Natural killer cell (primary cell): ENCODE data around the gene CSRP3. TPM values are rescaled to one million over a fixed set of nuclear protein-coding genes. Genes with fewer than 3 reads are reported as not detected.

Experiments
- ATAC-seq, 3 donors: fragments of 150-1000 bp in 2 of 3; fragments of 200-7000 bp in 1 of 3; cut with Tn5 transposase; 1 replicate in 1 of 3; 2 replicates in 2 of 3; pipeline ENCODE4 v1.10.0; 2021; ENCODE audit warnings: mild to moderate bottlenecking in 2 of 3, moderate library complexity in 2 of 3
- DNase-seq, 2 donors: peaks; one replicate each; pipeline versions ENCODE4 v3.0.0 to v3.0.0-alpha.2; 2013 to 2021; ENCODE audit warnings: mixed read lengths in 1 of 2
- H3K27ac ChIP-seq: one replicate; pipeline ENCODE4 v1.5.1; 2013; ENCODE audit warnings: mild to moderate bottlenecking, low read length
- H3K27me3 ChIP-seq: one replicate; pipeline ENCODE4 v1.6.1; 2013; ENCODE audit warnings: low read length; ENCODE audit not compliant: control insufficient read depth, insufficient read depth
- H3K36me3 ChIP-seq: one replicate; pipeline ENCODE4 v1.6.1; 2013; ENCODE audit warnings: low read length; ENCODE audit not compliant: control insufficient read depth, insufficient read depth
- H3K4me1 ChIP-seq: one replicate; pipeline ENCODE4 v1.6.1; 2013; ENCODE audit warnings: low read length; ENCODE audit not compliant: control insufficient read depth, insufficient read depth
- H3K4me3 ChIP-seq: one replicate; pipeline ENCODE4 v1.5.1; 2013; ENCODE audit warnings: low read length
- H3K9me3 ChIP-seq: one replicate; pipeline ENCODE4 v1.6.1; 2013; ENCODE audit warnings: low read length; ENCODE audit not compliant: control insufficient read depth, insufficient read depth
- H3K27ac Mint-ChIP-seq, 2 donors: one replicate each; pipeline ENCODE4 v1.8.0; 2022; ENCODE audit warnings: mild to moderate bottlenecking in 2 of 2, mixed read lengths in 2 of 2, moderate library complexity in 1 of 2
- H3K27me3 Mint-ChIP-seq, 2 donors: one replicate each; pipeline ENCODE4 v1.8.0; 2022; ENCODE audit warnings: low read depth in 2 of 2, mixed read lengths in 2 of 2
- H3K36me3 Mint-ChIP-seq: one replicate; pipeline ENCODE4 v1.8.0; 2022; ENCODE audit warnings: mixed read lengths
- H3K4me1 Mint-ChIP-seq, 2 donors: one replicate each; pipeline ENCODE4 v1.8.0; 2022; ENCODE audit warnings: mixed read lengths in 2 of 2
- H3K4me3 Mint-ChIP-seq: one replicate; pipeline ENCODE4 v1.8.0; 2022; ENCODE audit warnings: mild to moderate bottlenecking, moderate library complexity, mixed read lengths
- H3K9me3 Mint-ChIP-seq, 2 donors: one replicate each; pipeline ENCODE4 v1.8.0; 2022; ENCODE audit warnings: mixed read lengths in 2 of 2
- CTCF ChIP-seq: fragments of 200-600 bp; IDR thresholded peaks from one replicate; pipeline ENCODE4 v1.8.0; 2022; ENCODE audit warnings: antibody characterized with exemption
- WGBS: methylation state at CpG from one replicate; pipeline ENCODE4 v1.1.7; 2013; ENCODE audit warnings: missing lambda C conversion rate; ENCODE audit not compliant: insufficient coverage; 5-methylcytosine and 5-hydroxymethylcytosine counted together
- intact Hi-C: fragments of 100-400 bp; cut with micrococcal nuclease; formaldehyde crosslinking; loops from one replicate; pipeline ENCODE4 v1.14.2; 2022
- total RNA-seq, 4 donors: library from RNA; stranded (reverse); fragments of 120-200 nt in 1 of 4; gene quantifications; one replicate each; pipeline versions ENCODE4 v1.2.3 to v1.2.4, GENCODE V29; 2013 to 2022

CSRP3 gene
- total RNA-seq, 3 donors from 2014 or later (not counting 1 experiment from before 2014, with no cell fraction given), result not detected

- H3K36me3 ChIP-seq, result no peaks in the 10 kb centered on the region
- ATAC-seq (no peak), DNase-seq (no peak)
- Mint-ChIP-seq H3K4me1 (peaks cover 4 to 9% of the 10 kb centered on the region in 2 donors), H3K27ac (no peak overlapping the region), H3K27me3 (peaks cover 2 to 8% of the 10 kb centered on the region in 2 donors), H3K36me3 (no peaks in the 10 kb centered on the region), H3K4me3 (no peak overlapping the region), H3K9me3 (no peaks in the 10 kb centered on the region)
- no peaks in the 10 kb centered on the region for H3K9me3 ChIP-seq
- 76% methylated on average over 3 of the region's 3 CpGs for WGBS
- no peaks in the 10 kb centered on the region for H3K4me1 ChIP-seq
- TF ChIP-seq CTCF, result no peak
- H3K27me3 ChIP-seq, result no peaks in the 10 kb centered on the region
- no peak overlapping the region for H3K4me3 ChIP-seq
- intact Hi-C loops, result no loop called here
- H3K27ac ChIP-seq, result no peak overlapping the region
Observed at GRCh38 chr11:19220903-19221724, 19.3 kb upstream of the CSRP3 start.

GRCh38 chr11:19218786-19219460, 17.1 kb upstream of the CSRP3 start:
- no peak overlapping the region for H3K27ac Mint-ChIP-seq
- peaks cover 4 to 9% of the 10 kb centered on the region in 2 donors for H3K4me1 Mint-ChIP-seq
- ATAC-seq (no peak), DNase-seq (no peak)
- H3K27me3 Mint-ChIP-seq, result peaks cover 9 to 14% of the 10 kb centered on the region in 2 donors
- H3K27ac ChIP-seq, result no peak overlapping the region
- no peaks in the 10 kb centered on the region for H3K9me3 Mint-ChIP-seq
- no peaks in the 10 kb centered on the region for H3K4me1 ChIP-seq
- no peaks in the 10 kb centered on the region for H3K9me3 ChIP-seq
- H3K27me3 ChIP-seq, result no peaks in the 10 kb centered on the region
- H3K36me3 Mint-ChIP-seq, result no peaks in the 10 kb centered on the region
- WGBS, result 93% methylated on average over 12 of the region's 15 CpGs
- intact Hi-C loops, result no loop called here
- H3K4me3 ChIP-seq, result no peak overlapping the region
- H3K36me3 ChIP-seq, result no peaks in the 10 kb centered on the region
- H3K4me3 Mint-ChIP-seq, result no peak overlapping the region
- TF ChIP-seq CTCF, result no peak

- Histone ChIP-seq H3K9me3 (no peaks in the 10 kb centered on the region), H3K27ac (no peak overlapping the region), H3K36me3 (no peaks in the 10 kb centered on the region), H3K27me3 (no peaks in the 10 kb centered on the region), H3K4me1 (no peaks in the 10 kb centered on the region), H3K4me3 (no peak overlapping the region)
- H3K27me3 Mint-ChIP-seq, result peaks cover 10 to 22% of the 10 kb centered on the region in 2 donors
- 78% methylated on average over 3 of the region's 3 CpGs for WGBS
- no peak overlapping the region for H3K4me3 Mint-ChIP-seq
- peaks cover 4 to 9% of the 10 kb centered on the region in 2 donors for H3K4me1 Mint-ChIP-seq
- no peak overlapping the region for H3K27ac Mint-ChIP-seq
- H3K36me3 Mint-ChIP-seq, result no peaks in the 10 kb centered on the region
- no peak for ATAC-seq
- TF ChIP-seq CTCF, result no peak
- intact Hi-C loops, result no loop called here
- no peaks in the 10 kb centered on the region for H3K9me3 Mint-ChIP-seq
- DNase-seq, result no peak
Observed at GRCh38 chr11:19218216-19218615, 16.4 kb upstream of the CSRP3 start.
